ENCODE results near the gene ZSWIM3. TPM values are rescaled to one million over a fixed set of nuclear protein-coding genes. Genes with fewer than 3 reads are reported as not detected.

ZSWIM3 gene
- total and polyA plus RNA-seq, 2 of the 13 experiments (the other 11 are each of a cell fraction or from before 2014, with no cell fraction given): 5.2 to 5.8 TPM

DNA sequence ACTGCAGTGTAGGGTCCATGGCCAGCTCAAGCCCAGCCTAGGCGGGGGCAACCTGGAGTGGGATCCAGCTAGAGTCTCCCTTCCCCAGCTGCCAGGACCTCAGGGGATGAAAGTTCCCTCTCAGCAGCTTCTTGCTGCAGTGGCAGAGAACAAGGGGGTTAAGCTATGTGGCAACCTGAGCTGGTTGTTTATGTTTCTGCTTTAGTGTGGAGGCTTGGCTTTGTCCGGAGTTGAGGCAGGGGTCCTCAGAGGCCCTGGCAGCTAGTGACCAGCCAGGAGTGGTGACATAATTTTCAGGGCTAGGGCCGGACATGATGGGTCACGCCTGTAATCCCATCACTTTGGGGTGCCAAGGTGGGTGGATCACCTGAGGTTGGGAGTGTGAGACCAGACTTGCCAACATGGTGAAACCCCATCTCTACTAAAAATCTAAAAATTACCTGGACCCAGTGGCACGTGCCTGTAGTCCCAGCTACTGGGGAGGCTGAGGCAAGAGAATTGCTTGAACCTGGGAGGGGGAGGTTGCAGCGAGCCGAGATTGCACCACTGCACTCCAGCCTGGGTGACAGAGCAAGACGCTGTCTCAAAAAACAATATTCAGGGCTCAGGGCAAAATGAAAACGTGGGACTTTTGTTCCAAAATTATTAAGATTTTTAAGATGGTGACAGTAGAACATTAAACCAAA, 68.5 kb downstream of the ZSWIM3 start (continued):
- TF ChIP-seq, protein P1, sequence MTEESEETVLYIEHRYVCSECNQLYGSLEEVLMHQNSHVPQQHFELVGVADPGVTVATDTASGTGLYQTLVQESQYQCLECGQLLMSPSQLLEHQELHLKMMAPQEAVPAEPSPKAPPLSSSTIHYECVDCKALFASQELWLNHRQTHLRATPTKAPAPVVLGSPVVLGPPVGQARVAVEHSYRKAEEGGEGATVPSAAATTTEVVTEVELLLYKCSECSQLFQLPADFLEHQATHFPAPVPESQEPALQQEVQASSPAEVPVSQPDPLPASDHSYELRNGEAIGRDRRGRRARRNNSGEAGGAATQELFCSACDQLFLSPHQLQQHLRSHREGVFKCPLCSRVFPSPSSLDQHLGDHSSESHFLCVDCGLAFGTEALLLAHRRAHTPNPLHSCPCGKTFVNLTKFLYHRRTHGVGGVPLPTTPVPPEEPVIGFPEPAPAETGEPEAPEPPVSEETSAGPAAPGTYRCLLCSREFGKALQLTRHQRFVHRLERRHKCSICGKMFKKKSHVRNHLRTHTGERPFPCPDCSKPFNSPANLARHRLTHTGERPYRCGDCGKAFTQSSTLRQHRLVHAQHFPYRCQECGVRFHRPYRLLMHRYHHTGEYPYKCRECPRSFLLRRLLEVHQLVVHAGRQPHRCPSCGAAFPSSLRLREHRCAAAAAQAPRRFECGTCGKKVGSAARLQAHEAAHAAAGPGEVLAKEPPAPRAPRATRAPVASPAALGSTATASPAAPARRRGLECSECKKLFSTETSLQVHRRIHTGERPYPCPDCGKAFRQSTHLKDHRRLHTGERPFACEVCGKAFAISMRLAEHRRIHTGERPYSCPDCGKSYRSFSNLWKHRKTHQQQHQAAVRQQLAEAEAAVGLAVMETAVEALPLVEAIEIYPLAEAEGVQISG (CRISPR knock-in tag; IDR thresholded peaks at IDR 0.05): peak; percentile 46; the same call in 1 of the 2 replicates
- TF ChIP-seq MEF2D (CRISPR knock-in tag; IDR thresholded peaks at IDR 0.05) (no peak), MLX (CRISPR knock-in tag; IDR thresholded peaks at IDR 0.05) (no peak), ZNF777 (CRISPR knock-in tag; IDR thresholded peaks at IDR 0.05) (no peak), MXI1 (IDR thresholded peaks at IDR 0.05; ENCODE audit: borderline replicate concordance, low read depth, low read length) (no peak), NKX3-1 (CRISPR knock-in tag; IDR thresholded peaks at IDR 0.05) (no peak), KAT7 (CRISPR knock-in tag; IDR thresholded peaks at IDR 0.05; ENCODE audit: borderline replicate concordance) (no peak), PAXIP1 (CRISPR knock-in tag; conservative IDR thresholded peaks at IDR 0.05) (peak; percentile 30; the same call in 1 of the 2 replicates), MAFG (CRISPR knock-in tag; IDR thresholded peaks at IDR 0.05) (no peak), ZNF451 (CRISPR knock-in tag; IDR thresholded peaks at IDR 0.05) (no peak; the same call in 1 of the 2 replicates), NAIF1 (CRISPR knock-in tag; IDR thresholded peaks at IDR 0.05; ENCODE audit: borderline replicate concordance) (no peak), TAF15 (IDR thresholded peaks at IDR 0.05; ENCODE audit: low read depth, low read length, poor library complexity, severe bottlenecking) (no peak), ZNF891 (CRISPR knock-in tag; IDR thresholded peaks at IDR 0.05) (no peak), PAX8 (CRISPR knock-in tag; IDR thresholded peaks at IDR 0.05; ENCODE audit: borderline replicate concordance) (no peak), KLF13 (CRISPR knock-in tag; IDR thresholded peaks at IDR 0.05) (no peak), ZNF780A (CRISPR knock-in tag; IDR thresholded peaks at IDR 0.05) (no peak), ZSCAN30 (CRISPR knock-in tag; IDR thresholded peaks at IDR 0.05) (no peak)
- TF ChIP-seq, protein P2, sequence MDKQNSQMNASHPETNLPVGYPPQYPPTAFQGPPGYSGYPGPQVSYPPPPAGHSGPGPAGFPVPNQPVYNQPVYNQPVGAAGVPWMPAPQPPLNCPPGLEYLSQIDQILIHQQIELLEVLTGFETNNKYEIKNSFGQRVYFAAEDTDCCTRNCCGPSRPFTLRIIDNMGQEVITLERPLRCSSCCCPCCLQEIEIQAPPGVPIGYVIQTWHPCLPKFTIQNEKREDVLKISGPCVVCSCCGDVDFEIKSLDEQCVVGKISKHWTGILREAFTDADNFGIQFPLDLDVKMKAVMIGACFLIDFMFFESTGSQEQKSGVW (CRISPR knock-in tag; IDR thresholded peaks at IDR 0.05; ENCODE audit: borderline replicate concordance): no peak
- TF ChIP-seq, protein P3, sequence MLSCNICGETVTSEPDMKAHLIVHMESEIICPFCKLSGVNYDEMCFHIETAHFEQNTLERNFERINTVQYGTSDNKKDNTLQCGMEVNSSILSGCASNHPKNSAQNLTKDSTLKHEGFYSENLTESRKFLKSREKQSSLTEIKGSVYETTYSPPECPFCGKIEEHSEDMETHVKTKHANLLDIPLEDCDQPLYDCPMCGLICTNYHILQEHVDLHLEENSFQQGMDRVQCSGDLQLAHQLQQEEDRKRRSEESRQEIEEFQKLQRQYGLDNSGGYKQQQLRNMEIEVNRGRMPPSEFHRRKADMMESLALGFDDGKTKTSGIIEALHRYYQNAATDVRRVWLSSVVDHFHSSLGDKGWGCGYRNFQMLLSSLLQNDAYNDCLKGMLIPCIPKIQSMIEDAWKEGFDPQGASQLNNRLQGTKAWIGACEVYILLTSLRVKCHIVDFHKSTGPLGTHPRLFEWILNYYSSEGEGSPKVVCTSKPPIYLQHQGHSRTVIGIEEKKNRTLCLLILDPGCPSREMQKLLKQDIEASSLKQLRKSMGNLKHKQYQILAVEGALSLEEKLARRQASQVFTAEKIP (CRISPR knock-in tag; IDR thresholded peaks at IDR 0.05; ENCODE audit: borderline replicate concordance): no peak

Data from HepG2 (cell line).